OCI-LY1 (cell line): ENCODE data around the gene FBXW11.

Experiments
- CTCF ChIP-seq: fragments of 200-600 bp; sonication (generic), shearing (Covaris generic); IDR thresholded peaks from 2 replicates; pipeline ENCODE4 v1.5.1; 2017; ENCODE audit warnings: mild to moderate bottlenecking, antibody characterized with exemption, low read length, moderate library complexity, mixed read lengths
- EZH2 ChIP-seq: fragments of 200-600 bp; sonication (generic), shearing (Covaris generic); IDR thresholded peaks from 2 replicates; pipeline ENCODE4 v1.8.0; 2017; ENCODE audit warnings: borderline replicate concordance, mixed run types, mild to moderate bottlenecking, antibody characterized with exemption, low read length, moderate library complexity, mixed read lengths

DNA sequence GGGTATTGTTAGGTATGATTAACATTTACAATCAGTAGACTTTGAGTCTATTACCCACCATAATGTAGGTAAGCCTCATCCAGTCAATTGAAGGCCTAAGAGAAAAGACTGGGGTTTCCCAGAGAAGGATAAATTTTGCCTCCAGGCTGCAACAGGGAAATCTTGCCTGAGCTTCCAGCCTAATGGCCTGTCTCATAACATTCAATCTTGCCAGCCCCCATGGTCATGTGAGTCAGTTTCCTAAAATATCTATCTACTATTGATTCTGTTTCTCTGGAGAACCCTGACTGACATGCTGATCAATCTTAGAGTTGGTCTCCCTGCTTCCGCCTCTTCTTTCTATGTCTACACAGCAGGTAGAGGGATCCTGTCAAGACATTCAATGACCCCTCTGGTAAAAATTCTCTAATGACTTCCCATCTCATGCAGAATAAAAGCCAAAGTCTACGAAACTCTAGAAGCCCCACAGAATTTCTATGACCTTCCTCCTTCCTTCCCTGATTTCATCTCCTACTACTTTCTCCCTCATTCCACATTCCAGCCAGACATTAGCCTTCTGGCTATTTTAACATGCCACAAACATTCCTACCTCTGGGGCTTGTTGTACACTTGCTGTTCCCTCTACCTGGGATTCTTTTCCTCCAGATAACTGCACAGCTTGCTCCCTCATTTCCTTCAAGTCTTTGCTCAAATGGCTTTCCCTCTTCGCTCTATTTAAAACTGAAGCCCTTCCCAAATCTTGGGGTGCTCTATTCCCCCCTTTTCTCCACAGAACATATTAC, 60.2 kb downstream of the FBXW11 start:
- no peak for TF ChIP-seq CTCF
- TF ChIP-seq EZH2, result no peak
